HL-60 (cell line): ENCODE measurements around the gene WWOX.

Source experiments
- GABPA ChIP-seq: IDR thresholded peaks from 2 replicates; pipeline ENCODE4 v1.6.1; 2012; ENCODE audit warnings: low read depth
- POLR2AphosphoS5 ChIP-seq: IDR thresholded peaks from 2 replicates; pipeline ENCODE4 v1.6.1; 2012; ENCODE audit warnings: low read depth
- SPI1 ChIP-seq: IDR thresholded peaks from 2 replicates; pipeline ENCODE4 v1.6.1; 2012; ENCODE audit warnings: low read depth, mild to moderate bottlenecking, borderline replicate concordance
- TF ChIP-seq, protein P1 (sequence below): IDR thresholded peaks from one replicate; pipeline ENCODE4 v1.5.1; 2011; ENCODE audit warnings: low read length, control low read depth, inconsistent platforms; ENCODE audit not compliant: insufficient read depth
- TF ChIP-seq, protein P2 (sequence below): IDR thresholded peaks from 2 replicates; pipeline ENCODE4 v1.6.1; 2012; ENCODE audit warnings: low read depth; ENCODE audit not compliant: insufficient replicate concordance

DNA sequence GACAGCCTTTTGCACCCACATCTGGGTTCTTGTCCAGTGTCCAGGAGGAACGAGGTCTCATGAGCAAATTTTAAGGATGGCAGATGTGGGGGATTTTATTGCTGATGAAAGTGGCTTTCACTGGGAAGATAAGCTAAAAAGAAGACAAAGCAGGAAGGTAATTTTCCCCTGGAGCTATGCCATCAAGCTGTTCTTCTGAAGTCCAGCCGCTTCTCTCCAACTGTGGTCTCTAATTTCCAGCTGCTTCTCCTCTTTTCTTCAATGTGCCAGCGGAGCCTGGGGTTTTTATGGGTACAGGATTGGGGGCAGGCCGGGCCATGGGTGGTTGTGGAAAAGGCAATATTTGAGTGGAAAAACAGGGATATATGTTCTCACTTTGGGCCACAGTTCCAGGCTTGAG, 430.8 kb downstream of the WWOX start:
- TF ChIP-seq, protein P1, sequence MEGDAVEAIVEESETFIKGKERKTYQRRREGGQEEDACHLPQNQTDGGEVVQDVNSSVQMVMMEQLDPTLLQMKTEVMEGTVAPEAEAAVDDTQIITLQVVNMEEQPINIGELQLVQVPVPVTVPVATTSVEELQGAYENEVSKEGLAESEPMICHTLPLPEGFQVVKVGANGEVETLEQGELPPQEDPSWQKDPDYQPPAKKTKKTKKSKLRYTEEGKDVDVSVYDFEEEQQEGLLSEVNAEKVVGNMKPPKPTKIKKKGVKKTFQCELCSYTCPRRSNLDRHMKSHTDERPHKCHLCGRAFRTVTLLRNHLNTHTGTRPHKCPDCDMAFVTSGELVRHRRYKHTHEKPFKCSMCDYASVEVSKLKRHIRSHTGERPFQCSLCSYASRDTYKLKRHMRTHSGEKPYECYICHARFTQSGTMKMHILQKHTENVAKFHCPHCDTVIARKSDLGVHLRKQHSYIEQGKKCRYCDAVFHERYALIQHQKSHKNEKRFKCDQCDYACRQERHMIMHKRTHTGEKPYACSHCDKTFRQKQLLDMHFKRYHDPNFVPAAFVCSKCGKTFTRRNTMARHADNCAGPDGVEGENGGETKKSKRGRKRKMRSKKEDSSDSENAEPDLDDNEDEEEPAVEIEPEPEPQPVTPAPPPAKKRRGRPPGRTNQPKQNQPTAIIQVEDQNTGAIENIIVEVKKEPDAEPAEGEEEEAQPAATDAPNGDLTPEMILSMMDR, result no peak
- TF ChIP-seq POLR2AphosphoS5 (no peak), GABPA (no peak), SPI1 (no peak)
- TF ChIP-seq, protein P2, sequence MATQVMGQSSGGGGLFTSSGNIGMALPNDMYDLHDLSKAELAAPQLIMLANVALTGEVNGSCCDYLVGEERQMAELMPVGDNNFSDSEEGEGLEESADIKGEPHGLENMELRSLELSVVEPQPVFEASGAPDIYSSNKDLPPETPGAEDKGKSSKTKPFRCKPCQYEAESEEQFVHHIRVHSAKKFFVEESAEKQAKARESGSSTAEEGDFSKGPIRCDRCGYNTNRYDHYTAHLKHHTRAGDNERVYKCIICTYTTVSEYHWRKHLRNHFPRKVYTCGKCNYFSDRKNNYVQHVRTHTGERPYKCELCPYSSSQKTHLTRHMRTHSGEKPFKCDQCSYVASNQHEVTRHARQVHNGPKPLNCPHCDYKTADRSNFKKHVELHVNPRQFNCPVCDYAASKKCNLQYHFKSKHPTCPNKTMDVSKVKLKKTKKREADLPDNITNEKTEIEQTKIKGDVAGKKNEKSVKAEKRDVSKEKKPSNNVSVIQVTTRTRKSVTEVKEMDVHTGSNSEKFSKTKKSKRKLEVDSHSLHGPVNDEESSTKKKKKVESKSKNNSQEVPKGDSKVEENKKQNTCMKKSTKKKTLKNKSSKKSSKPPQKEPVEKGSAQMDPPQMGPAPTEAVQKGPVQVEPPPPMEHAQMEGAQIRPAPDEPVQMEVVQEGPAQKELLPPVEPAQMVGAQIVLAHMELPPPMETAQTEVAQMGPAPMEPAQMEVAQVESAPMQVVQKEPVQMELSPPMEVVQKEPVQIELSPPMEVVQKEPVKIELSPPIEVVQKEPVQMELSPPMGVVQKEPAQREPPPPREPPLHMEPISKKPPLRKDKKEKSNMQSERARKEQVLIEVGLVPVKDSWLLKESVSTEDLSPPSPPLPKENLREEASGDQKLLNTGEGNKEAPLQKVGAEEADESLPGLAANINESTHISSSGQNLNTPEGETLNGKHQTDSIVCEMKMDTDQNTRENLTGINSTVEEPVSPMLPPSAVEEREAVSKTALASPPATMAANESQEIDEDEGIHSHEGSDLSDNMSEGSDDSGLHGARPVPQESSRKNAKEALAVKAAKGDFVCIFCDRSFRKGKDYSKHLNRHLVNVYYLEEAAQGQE, result no peak
